HT1080 (cell line): Measurements from ENCODE around the gene GNB4. TPM values are rescaled to one million over a fixed set of nuclear protein-coding genes. Genes with fewer than 3 reads are reported as not detected.
A peak's percentile ranks its signal among the peaks of the same experiment; 100 is the strongest.

Experiments
- DNase-seq: peaks from one replicate; pipeline ENCODE4 v3.0.0-alpha.2; 2015; ENCODE audit warnings: low read depth
- polyA plus RNA-seq, 2 experiments: library from polyadenylated mRNA; depleted of rRNA; stranded (reverse); fragments of >200 nt; gene quantifications; 2 replicates each; pipeline ENCODE4 v1.2.3, GENCODE V29; 2015
- total RNA-seq: library from RNA; depleted of rRNA; stranded (reverse); fragments of >200 nt; shearing (Covaris generic); gene quantifications from 2 replicates; pipeline ENCODE4 v1.2.3, GENCODE V29; 2014; rRNA removed

GNB4 gene
- total RNA-seq = 60.5 and 61.1 TPM in 2 replicates
- polyA plus RNA-seq (2015; cell fraction: cytosol; rRNA removed) = 35.8 and 47.2 TPM in 2 replicates
- polyA plus RNA-seq (2015; cell fraction: nucleus; rRNA removed) = 30.1 and 31.2 TPM in 2 replicates

- DNase-seq = peak; percentile 89
Observed at GRCh38 chr3:179451265-179452175, at the start of gene GNB4. Gene GNB4, minus strand, starts transcription at chr3:179451470. Its CDS starts 25,270 bp downstream, at chr3:179426200.

- no peak for DNase-seq
Observed at GRCh38 chr3:179495483-179495882, 44.2 kb upstream of the GNB4 start.

- DNase-seq = no peak
Observed at GRCh38 chr3:179493260-179493659, 42.0 kb upstream of the GNB4 start.

DNA sequence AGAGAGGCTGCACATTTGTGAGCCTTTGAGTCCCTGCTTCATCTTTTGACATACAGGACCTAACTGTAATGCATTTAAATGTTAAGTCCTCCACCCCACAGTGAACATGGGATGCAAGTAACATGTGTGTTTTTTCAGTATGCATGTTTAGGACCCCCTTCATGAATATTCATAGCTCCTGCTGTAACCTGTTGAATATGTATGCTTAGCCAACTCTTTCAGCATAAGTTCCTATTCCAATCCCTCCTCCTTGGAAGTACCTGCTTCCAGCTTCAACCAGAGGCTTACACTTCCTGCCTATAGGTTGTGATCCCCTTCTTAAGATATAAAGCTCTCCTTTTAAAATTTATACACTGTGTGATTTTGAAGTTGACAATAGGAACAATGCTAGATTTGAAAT lies 36.9 kb upstream of the GNB4 start:
- no peak for DNase-seq

GRCh38 chr3:179486806-179487205 lies 35.5 kb upstream of the GNB4 start:
- no peak for DNase-seq

DNA sequence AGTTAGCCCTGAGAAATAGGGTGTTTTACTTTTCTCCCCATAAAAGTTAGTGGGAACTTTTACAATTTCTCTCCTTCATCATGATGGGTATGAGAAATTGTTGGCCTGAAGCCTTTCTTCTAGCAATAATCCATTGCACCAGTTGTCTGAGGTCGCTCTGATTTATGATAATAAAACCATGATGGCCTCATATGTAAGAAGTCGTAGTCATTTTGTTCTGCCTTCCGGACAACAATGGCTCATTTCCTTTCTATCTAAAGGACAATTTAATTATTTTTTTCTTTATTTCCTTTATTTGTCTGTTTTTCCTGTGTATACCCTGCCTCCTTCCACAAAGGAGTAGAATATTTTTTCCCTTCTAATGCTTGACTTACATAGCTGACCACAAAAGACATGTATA lies 31.6 kb upstream of the GNB4 start:
- no peak for DNase-seq

DNA sequence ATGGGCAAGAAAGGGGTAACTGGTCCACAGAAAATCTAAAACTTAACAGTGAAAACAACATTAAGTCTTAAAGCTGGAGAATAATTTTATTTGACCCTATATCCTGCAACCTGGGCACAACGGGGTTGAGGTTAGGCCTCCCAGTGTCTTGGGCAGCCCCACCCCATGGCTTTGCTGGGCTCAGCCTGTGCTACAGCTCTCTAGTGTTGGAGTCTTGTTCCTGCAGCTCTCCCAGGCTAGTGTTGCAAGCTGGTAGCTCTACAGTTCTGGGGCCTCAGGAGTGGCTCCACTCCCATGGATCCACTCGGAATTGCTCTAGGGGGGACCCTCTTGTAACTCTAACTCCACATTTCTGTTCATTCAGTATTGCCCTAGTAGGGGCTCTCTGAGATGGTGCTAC lies 24.9 kb upstream of the GNB4 start:
- no peak for DNase-seq

DNA sequence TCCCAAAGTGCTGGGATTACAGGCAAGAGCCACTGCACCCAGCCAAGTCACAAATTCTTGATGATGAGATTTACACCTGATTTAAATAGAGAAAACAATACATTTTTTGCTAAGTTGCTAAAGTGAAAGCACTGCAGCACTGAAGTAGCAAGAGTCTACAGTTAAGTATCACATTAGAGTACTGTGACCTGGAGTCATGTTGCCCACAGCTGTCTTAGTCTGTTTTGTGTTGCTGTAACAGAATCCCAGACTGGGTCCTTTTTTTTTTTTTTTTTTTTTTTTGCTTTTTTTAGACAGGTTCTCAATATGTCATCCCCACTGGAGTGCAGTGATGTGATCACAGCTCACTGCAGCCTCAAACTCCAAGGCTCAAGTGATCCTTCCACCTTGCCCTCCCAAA lies 23.2 kb upstream of the GNB4 start:
- DNase-seq = no peak

GRCh38 chr3:179473565-179473964 lies 22.3 kb upstream of the GNB4 start:
- no peak for DNase-seq

GRCh38 chr3:179464323-179465092 lies 13.2 kb upstream of the GNB4 start:
- DNase-seq = no peak

DNA sequence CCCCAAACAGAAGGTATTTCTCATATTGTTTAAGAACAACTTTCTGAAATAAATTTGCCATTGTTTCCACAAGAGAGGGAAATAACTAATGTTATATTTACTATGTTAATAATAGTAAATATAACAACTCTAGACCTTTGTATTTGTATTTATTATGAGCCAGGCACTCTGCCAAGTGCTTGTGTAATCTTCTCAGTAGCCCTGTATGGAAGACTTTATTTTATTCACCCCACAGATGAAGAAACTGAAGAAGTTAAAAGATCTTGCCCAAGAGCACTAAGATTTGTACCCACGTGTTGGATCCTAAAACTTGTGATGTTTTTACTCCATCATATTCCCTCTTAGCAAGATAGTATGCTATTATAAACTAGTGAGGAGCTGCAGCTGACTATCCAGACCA lies 12.0 kb upstream of the GNB4 start:
- DNase-seq = no peak

- no peak for DNase-seq
Observed at GRCh38 chr3:179460260-179460659, 9.0 kb upstream of the GNB4 start.

DNA sequence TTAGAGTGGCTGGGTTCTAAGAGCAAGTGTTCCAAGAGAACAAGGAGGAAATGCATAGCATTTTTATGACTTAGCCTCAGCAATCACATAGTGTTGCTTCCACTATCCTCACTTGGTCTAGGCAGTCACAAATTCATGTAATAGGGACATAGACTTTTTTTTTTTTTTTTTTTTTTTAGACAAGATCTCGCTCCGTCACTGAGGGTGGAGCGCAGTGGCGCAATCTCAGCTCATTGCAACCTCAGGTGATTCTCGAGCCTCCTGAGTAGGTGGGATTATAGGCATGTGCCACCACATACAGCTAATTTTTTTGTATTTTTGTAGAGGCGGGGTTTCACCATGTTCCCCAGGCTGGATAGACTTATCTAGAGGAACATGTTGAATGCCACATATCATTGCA lies 4.7 kb upstream of the GNB4 start:
- no peak for DNase-seq

DNA sequence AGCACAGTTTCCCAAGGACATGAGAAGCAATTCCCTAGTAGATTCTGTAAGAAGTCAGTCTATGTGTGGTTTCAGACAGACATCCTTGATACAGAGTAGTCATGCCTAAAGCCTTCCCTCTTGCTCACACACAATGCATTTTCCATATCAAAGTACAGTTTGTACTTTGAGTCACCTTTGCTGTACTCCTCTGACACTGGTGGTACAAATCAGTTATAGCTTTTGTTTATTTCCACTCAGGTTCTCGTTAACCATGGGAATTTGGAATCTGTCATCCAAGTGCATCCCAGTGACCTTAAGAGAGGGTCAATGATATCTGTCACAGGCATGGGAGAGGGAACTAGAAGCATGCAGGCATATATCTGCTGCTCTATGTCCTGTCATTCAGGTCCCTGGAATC lies 3.6 kb upstream of the GNB4 start:
- DNase-seq = no peak

- DNase-seq = no peak
Observed at GRCh38 chr3:179453967-179454366, 2.7 kb upstream of the GNB4 start.

- DNase-seq = no peak
Observed at GRCh38 chr3:179452872-179453271, 1.6 kb upstream of the GNB4 start.

GRCh38 chr3:179452176-179452564 lies 900 bp upstream of the GNB4 start:
- peak; percentile 25 for DNase-seq

GRCh38 chr3:179450901-179451264 lies 387 bp downstream of the GNB4 start:
- DNase-seq = peak; percentile 44

- DNase-seq = peak; percentile 44
Observed at GRCh38 chr3:179450261-179450701, 989 bp downstream of the GNB4 start.

- DNase-seq = no peak
Observed at GRCh38 chr3:179449636-179450035, 1.6 kb downstream of the GNB4 start.

GRCh38 chr3:179447251-179447650 lies 4.0 kb downstream of the GNB4 start:
- no peak for DNase-seq

- peak; percentile 47 for DNase-seq
Observed at GRCh38 chr3:179446501-179446900, 4.8 kb downstream of the GNB4 start.
